ENCODE measurements around the gene ADGRV1.
"Not testable (repeated sequence)": the region's sequence is repeated elsewhere in the genome, so short reads cannot be mapped to it uniquely, and the experiment has no call there.

Gene ADGRV1

DNA sequence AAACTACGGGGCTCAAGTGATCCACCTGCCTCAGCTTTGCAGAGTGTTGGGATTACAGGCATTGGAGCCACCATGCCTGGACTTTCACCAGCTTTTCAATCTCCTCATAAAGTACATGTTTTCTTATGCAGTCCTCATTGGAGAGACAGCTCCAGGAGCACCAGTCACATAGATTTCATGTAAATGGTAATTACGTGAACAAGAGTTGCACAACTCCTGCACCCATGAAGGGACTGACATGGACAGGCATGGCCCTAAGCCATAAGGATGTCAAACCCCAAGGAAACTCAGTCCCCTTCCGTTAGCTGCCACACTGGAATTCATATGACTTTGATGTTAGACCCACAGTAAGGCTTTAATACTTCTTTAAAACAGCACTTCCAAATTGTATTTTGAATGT, 7.6 kb upstream of the ADGRV1 start:
- FAIRE-seq (no peak), DNase-seq (ENCODE audit: extremely low spot score, insufficient read length, low read depth) (no peak)

DNA sequence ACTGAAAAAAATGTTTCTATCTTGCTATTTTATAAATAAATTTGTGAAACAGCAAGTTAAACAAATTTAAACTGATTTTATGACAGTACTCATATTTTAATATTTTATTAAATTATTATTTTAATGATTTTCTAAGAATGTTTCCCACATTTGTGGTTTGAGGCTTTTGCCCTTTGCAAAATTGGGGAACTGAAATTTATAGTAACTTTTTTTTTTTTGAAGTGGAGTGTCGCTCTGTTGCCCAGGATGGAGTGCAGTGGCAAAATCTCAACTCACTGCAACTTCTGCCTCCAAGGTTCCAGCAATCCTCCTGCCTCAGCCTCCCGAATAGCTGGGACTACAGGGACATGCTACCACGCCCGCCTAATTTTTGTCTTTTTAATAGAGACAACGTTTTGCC, 7.2 kb upstream of the ADGRV1 start:
- FAIRE-seq (no peak), DNase-seq (ENCODE audit: extremely low spot score, insufficient read length, low read depth) (no peak)

DNA sequence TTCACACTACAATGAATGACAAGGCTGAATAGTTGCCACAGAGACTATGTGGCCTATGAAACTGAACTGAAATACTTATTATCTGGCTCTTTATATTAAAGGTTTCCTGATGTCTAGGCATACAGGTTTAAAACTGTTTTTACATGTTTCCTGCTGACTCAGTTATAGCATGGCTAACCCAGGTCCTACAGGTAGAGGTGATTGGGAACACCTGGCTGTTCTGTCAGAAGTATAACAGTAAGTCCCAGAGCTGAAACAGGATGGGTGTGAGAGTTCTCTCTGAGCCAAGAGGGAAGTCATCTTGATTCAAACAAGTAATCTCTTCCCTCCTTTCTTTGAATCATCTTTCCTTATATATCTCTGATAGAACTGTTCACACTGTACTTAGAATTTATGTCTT, 4.9 kb upstream of the ADGRV1 start:
- DNase-seq (ENCODE audit: extremely low spot score, insufficient read length, low read depth): no peak
- FAIRE-seq: no peak

DNA sequence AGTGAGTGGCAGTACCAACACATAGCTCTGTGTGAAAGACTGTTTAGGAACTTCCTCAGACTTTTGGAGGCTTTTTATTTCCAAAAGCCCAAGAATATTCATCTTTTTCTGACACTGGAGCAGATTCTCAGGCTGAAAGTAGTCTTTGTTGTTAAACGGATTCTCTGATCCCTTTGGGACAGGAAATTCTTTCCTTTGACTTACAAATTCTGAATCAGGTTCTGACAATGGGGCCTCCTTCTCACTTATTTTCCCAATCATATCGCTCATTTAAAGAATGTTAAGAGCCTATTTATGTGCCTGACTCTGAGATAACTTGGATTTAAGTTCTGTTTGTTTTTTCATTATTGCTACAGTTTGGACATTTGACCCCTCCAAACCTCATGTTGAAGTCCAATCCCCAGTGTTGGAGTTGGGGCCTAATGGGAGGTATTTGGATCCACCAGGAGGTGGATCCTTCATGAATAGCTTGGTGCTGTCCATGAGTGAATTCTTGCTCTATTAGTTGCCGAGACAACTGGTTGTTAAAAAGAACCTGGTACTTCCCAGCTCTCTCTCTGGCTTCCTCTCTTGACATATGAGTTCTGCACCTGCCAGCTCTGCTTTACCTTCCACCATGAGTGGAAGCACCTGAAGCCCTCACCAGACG, 4.1 kb upstream of the ADGRV1 start:
- no peak for FAIRE-seq

DNA sequence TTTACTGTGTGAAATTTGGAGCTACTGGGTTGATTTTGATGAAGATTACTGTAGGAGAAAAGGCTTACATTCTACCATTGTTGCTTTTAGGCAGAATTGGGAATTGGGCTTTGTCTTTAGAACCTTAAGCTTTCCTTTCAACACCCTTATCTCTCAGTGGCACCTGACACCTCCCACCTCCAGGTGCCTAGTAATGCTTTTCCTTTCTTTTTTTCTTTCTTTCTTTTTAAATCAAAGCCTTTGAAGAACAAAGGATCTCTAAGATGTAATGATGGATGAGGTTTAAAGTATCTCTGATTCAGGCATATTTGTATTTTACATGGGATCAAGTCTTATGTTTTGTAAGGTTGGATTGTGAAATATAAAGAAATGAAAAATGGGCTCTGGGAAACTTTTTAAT, 2.9 kb upstream of the ADGRV1 start:
- no peak for FAIRE-seq

More for the DNA sequence above, 4.1 kb upstream of the ADGRV1 start:
- DNase-seq (ENCODE audit: extremely low spot score, insufficient read length, low read depth): no peak

DNA sequence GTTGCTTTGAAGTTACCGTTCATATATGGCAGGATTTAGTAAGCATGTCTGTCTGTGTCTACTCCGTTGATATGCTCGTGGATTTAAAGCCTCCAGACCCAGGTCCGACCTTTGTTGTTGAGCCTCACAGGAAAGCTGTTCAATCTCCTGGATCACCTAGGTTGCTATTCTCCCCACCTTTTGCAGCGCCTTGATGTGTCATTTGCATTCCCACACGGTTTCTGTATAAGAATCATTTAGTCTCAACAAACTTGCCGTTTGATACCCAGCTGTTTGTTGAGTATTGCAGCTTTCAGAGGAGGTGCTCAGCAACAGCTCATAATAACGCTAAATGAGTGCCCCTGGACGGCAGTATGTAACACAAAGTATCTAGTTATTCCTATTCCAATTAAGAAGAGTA, 1.2 kb upstream of the ADGRV1 start:
- no peak for DNase-seq (ENCODE audit: extremely low spot score, insufficient read length, low read depth)
- no peak for FAIRE-seq

More for the DNA sequence above, 2.9 kb upstream of the ADGRV1 start:
- DNase-seq (ENCODE audit: extremely low spot score, insufficient read length, low read depth): no peak

DNA sequence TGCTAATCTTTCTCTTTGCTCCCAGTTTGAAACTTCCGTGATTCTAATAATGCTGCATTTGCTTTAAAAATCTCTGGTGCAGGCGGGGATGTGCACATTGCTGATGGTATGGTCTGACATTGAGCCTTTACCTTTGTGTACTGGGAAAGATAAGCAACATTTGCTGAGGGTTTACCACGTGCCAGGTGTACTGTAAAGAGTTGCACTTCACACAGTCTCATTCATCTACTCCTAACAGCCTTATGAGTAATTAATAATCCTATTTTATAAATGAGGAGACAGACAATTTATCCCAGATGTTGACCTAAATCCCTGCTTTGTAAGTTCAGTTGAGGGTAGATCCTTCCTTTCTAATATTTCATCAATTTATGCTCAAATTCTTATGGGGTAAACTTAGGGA, 726 bp upstream of the ADGRV1 start:
- DNase-seq (ENCODE audit: extremely low spot score, insufficient read length, low read depth) (no peak), FAIRE-seq (no peak)

DNA sequence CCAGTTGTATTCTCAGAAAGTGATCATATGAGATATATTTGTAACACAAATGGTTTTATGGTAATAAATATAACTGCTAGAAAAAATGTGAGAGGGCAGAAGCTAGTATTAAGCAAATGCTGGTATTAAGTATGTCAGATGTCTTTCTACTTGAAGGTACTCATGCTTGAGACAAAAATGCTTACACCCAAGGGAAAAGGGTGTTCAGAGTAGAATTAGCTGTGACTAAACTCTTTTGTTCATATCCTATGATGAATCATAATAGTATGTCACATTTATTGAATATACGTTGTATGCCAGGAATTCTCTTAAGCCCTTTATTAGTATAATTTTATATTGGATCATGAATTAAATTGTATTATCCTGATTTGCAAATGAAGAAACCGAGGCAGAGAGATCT, 2.2 kb downstream of the ADGRV1 start:
- no peak for FAIRE-seq
- DNase-seq (ENCODE audit: extremely low spot score, insufficient read length, low read depth): no peak

DNA sequence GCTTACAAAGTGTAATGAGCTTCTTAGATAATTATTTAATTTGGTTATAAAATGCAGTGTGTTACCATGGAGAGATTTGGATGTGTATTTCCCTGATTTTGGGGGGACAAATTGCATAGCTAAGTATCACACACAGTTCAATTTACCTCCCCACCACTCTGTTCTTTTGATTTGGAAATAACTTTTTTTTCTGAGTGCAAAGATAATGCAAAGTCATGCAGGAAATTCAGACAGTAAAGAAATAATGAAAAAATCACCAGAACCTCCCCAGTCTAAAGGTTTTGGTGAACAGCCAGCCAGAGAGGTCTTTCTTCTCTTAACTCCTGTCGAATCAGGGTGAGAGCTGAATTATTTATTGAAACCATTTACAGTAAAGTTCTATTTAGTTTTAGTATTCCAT, 3.2 kb downstream of the ADGRV1 start:
- DNase-seq (ENCODE audit: extremely low spot score, insufficient read length, low read depth) (no peak), FAIRE-seq (no peak)

DNA sequence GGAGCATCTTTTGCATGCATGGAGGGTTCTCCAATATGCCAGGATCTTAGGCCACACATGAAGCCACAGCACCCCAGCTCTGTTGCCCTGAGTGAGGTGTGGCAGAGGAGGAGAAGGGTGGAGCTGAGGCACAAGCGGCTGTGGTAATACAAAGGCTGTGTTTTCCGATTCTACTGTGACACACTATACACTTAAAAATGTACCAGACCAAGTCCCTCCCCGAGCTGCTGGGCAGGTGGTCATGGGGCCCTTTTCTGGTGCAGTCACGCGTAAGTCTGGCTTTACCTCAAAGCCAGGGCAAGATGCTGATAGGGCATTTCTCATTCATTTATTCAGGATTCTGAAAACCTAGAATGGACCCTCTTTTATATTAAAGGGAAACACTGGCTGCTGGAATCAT, 3.7 kb downstream of the ADGRV1 start:
- FAIRE-seq (no peak), DNase-seq (ENCODE audit: extremely low spot score, insufficient read length, low read depth) (no peak)

DNA sequence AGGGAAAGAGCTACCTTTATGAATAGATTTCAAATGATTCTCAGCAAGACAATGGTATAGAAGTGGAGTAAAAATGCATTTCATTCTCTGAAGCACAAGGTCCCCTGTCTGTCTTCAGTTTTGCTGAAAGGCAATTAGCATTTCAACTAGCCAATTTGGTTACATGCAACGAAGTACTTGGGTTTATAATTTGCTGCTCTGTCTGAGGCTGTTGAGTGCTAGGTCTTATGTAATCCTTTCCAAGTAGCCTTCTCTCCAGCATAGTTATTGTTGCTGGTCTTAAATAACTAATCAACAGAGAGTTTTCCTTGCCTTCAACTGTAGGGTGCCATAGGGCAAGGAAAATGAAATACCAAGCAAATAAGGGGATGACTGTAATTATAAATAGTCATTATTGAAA, 4.5 kb downstream of the ADGRV1 start:
- no peak for FAIRE-seq
- DNase-seq (ENCODE audit: extremely low spot score, insufficient read length, low read depth): no peak

DNA sequence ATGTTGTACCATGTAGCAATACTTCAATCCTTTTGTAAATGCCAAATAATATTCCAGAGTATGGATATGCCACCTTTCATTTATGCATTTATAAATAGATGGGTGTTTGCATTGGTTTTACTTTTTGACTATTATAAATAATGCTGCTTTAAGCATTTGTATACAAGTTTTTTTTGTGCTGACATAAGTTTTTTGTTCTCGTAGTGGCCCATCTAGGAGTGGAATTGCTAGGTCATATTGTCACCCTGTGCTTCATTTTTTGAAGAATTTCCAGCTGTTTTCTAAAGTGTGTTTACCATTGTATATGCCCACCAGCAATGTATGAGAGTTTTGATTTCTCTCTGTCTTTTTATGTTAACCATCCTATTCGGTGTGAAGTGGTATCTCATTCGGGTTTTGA, 6.9 kb downstream of the ADGRV1 start:
- FAIRE-seq (no peak), DNase-seq (ENCODE audit: extremely low spot score, insufficient read length, low read depth) (no peak)

DNA sequence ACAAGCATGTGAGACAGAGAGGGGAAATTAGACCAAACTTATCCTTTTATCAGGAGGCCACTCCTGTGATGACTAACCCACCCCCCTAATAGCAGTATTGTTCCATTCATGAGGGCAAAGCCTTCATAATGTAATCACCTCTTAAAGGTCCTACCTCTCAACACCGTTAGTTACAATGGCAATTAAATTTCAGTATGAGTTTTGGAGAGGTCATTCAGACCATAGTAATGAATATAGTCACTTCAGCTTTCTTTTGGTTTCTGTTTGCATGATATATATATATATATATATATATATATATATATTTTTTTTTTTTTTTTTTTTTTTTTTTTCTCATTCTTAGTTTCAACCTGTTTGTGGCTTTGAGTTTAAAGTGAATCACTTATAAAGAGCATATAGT, 10.5 kb downstream of the ADGRV1 start:
- DNase-seq (ENCODE audit: extremely low spot score, insufficient read length, low read depth) (no peak), FAIRE-seq (no peak)

DNA sequence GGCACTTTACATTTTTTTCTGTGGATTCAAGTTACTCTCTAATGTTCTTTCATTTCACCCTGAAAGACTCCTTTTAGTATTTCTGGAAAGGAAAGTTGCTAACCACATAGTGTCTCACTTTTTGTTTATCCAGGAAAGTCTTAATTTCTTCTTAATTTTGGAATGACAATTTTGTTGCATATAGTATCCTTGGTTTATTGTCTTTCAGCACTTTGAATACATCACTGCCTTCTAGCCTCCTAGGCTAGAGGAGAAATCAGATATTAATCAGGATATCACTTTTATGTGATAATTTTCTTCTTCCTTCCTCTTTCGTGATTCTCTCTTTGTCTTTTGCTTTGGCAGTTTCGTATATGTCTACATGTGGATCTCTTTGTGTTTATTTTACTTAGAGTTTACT, 11.4 kb downstream of the ADGRV1 start:
- FAIRE-seq (no peak), DNase-seq (ENCODE audit: extremely low spot score, insufficient read length, low read depth) (no peak)

DNA sequence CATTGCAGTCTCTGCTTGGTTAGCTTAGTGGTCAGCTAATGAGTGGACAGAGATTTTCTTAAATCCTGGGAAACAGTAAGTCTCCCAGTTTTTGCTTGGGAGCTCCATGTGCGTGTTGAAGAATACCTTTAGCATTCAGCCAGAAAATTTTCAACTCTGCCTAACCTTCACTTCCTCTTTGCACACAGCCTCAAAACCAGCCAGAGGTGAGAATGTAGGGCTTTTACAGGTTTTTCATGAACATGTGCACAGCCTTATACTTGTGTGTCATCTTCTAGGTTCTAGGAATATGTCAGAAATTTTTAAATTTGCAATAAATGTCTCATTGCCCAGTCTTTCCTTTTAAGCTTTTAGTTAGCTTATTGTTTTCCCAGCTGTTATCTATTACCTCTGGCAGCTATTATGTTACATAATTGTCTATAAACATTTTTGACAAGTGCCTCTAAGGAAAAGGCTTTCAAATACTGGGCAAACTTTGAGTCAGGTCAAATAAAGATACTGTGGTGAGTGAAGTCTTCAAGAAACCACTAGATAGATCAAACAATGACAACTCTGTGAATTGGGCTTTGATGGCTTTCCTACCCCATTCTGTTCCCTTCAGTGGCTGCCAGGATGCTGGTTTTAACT, 12.7 kb downstream of the ADGRV1 start:
- FAIRE-seq (no peak), DNase-seq (ENCODE audit: extremely low spot score, insufficient read length, low read depth) (no peak)

DNA sequence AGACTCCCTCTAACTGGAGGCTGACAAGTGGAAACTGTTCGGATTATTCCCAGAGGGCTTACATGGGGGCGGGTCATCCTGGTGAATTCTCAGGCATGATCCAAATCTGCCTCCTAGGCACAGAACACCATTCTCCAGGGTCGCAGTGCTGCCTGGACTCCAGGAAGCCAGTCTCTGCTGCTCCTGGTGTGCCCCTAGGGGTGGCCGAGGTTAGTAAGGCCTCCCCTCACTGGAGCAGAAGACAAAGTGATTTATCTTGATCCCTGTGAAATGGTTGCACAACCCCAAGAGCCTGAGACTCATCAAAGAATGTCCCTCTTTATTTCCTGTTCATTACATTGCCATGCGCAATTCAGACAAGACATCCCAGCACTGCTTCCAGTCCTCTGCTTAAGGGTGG, 17.1 kb downstream of the ADGRV1 start:
- FAIRE-seq: no peak
- no peak for DNase-seq (ENCODE audit: extremely low spot score, insufficient read length, low read depth)

DNA sequence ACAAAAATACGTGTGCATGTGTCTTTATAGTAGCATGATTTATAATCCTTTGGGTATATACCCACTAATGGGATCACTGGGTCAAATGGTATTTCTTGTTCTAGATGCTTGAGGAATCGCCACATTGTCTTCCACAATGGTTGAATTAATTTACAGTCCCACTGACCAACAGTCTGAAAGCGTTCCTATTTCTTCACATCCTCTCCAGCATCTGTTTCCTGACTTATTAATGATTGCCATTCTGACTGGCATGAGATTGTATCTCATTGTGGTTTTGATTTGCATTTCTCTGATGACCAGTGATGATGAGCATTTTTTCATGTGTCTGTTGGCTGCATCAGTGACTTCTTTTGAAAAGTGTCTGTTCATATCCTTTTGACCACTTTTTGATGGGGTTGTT, 18.0 kb downstream of the ADGRV1 start:
- FAIRE-seq; DNase-seq (ENCODE audit: extremely low spot score, insufficient read length, low read depth): not testable (repeated sequence)

DNA sequence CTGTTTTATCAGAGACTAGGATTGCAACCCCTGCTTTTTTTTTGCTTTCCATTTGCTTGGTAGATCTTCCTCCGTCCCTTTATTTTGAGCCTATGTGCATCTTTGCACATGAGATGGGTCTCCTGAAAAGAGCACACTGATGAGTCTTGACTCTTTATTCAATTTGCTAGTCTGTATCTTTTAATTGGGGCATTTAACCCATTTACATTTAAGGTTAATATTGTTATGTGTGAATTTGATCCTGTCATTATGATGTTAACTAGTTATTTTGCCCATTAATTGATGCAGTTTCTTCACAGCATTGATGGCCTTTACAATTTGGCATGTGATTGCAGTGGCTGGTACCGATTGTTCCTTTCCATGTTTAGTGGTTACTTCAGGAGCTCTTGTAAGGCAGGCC, 21.3 kb downstream of the ADGRV1 start:
- FAIRE-seq: not testable (repeated sequence)

DNA sequence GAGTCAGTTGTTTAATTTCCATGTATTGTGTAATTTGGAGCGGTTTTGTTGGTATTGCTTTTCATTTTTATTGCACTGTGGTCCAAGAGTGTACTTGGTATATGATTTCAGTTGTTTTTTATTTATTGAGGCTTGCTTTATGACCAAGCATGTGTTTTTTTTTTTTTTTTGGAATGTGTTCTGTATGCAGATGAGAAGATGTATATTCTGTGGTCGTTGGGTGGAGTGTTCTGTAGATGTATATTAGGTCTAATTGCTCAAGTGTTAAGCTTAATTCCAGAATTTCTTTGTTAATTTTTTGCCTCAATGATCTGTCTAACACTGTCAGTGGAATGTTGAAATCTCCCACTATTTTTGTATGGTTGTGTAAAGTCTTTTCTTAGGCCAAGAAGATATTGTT, 23.4 kb downstream of the ADGRV1 start:
- DNase-seq (ENCODE audit: extremely low spot score, insufficient read length, low read depth) (no peak), FAIRE-seq (no peak)

More for the DNA sequence above, 21.3 kb downstream of the ADGRV1 start:
- not testable (repeated sequence) for DNase-seq (ENCODE audit: extremely low spot score, insufficient read length, low read depth)

DNA sequence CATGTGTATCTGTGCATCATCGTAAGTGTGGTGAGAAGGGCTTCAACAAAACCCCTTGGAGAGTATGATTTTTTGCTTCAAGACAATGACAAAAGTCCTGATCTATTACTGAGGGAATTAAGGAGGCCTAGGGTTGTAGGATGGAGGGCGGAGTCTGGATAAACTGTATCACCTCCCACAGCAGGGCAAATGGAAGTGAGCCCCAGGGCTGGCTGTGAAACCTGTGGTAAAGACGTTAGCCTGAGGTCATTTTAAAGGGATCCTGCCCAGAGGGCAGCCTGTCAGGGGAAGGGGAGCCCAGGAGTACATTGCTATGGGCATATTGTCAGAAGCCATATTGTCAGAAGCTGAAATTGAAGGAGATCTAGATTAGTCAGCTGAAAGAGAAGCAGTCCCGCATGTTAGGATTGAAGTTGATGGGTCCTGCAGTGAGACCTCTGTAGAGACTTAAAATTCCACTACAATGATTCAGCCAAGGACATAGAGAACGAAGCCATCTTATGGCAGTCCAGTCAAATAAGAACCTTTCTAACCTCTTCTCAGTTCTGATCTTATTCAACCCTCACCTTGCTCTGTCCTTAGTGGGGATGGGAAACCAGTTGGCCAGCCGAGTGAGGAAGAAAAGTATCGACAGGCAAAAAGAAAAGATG, 26.9 kb downstream of the ADGRV1 start:
- FAIRE-seq (no peak), DNase-seq (ENCODE audit: extremely low spot score, insufficient read length, low read depth) (no peak)

DNA sequence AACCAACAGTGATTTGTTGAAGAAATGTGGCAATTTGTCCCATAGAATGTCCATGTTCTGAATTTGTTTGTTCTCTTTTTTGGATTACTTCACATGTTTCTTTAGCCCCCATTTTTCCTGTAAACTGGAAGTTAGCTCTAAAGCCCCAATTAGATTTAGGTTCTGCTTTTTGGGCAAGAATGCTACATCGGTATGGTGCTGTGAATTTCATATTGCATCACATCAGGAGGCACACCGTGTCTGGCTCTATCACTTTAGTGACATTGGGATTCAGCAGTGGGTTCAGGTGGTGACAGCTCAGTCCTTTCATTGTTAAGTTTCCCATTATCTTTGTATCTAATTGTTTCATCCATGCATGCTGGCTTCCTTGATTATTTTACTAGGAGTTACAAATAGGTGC, 27.9 kb downstream of the ADGRV1 start:
- no peak for DNase-seq (ENCODE audit: extremely low spot score, insufficient read length, low read depth)
- FAIRE-seq: no peak

DNA sequence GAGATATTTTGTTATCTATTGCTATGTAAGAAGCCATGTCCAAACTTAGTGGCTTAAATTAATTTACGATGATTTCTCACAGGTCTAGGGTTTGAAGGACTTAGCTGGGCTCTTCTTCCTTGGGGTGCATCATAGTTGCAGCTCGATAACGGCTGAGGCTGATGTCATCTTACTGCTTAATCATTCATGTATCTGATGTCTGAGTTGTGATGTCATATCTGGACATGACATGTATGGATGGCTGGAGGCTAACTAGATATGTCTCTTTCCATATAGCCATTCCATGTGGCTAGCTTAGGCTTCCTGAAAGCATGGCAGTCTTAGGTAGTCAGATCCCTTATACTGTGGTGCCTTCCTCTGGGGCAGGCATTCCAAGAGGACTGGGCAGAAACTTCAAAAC, 31.6 kb downstream of the ADGRV1 start:
- DNase-seq (ENCODE audit: extremely low spot score, insufficient read length, low read depth) (no peak), FAIRE-seq (no peak)

Data from GM18507 (cell line).